NOMO-1 treated with dmso at 0.1 percent for 144 hours (cell line): ENCODE data around the gene PCBP2.
"Not testable (repeated sequence)": the region's sequence is repeated elsewhere in the genome, so short reads cannot be mapped to it uniquely, and the experiment has no call there.

Experiments
- DNase-seq: peaks from one replicate; lab custom pipeline; 2025; ENCODE audit not compliant: unreplicated experiment; lab: John Stamatoyannopoulos, UW

Gene PCBP2

GRCh38 chr12:53468282-53468681 lies 16.4 kb downstream of the PCBP2 start:
- DNase-seq = no peak

GRCh38 chr12:53472056-53472582 lies 20.2 kb downstream of the PCBP2 start:
- DNase-seq = no peak

GRCh38 chr12:53474077-53474476 lies 22.2 kb downstream of the PCBP2 start:
- DNase-seq = no peak

GRCh38 chr12:53474819-53475218 lies 22.9 kb downstream of the PCBP2 start:
- no peak for DNase-seq

- no peak for DNase-seq
Measured at GRCh38 chr12:53476769-53477209, 24.9 kb downstream of the PCBP2 start.

GRCh38 chr12:53478865-53479264 lies 27.0 kb downstream of the PCBP2 start:
- DNase-seq = no peak

- DNase-seq = no peak
Measured at GRCh38 chr12:53479331-53479730, 27.4 kb downstream of the PCBP2 start.

GRCh38 chr12:53480491-53481442 lies 28.9 kb downstream of the PCBP2 start:
- no peak for DNase-seq

GRCh38 chr12:53481458-53481857 lies 29.6 kb downstream of the PCBP2 start:
- DNase-seq = not testable (repeated sequence)

GRCh38 chr12:53481939-53482586 lies 30.2 kb downstream of the PCBP2 start:
- no peak for DNase-seq

- DNase-seq = no peak
Measured at GRCh38 chr12:53482626-53483168, 30.8 kb downstream of the PCBP2 start.

GRCh38 chr12:53483225-53483978 lies 31.5 kb downstream of the PCBP2 start:
- no peak for DNase-seq

GRCh38 chr12:53483979-53484377 lies 32.1 kb downstream of the PCBP2 start:
- DNase-seq = no peak

GRCh38 chr12:53484686-53485575 lies 33.0 kb downstream of the PCBP2 start:
- no peak for DNase-seq

GRCh38 chr12:53485955-53486735 lies 34.2 kb downstream of the PCBP2 start:
- no peak for DNase-seq

- no peak for DNase-seq
Measured at GRCh38 chr12:53486736-53487487, 35.0 kb downstream of the PCBP2 start.

- DNase-seq = no peak
Measured at GRCh38 chr12:53489242-53489864, 37.5 kb downstream of the PCBP2 start.

- no peak for DNase-seq
Measured at GRCh38 chr12:53492188-53492587, 40.3 kb downstream of the PCBP2 start.
